Right lobe of liver (tissue), 6 donors: ENCODE measurements around the gene GBP1. TPM values are rescaled to one million over a fixed set of nuclear protein-coding genes. Genes with fewer than 3 reads are reported as not detected.

Source experiments
- ATAC-seq, 4 donors: fragments of 200-7000 bp; cut with Tn5 transposase; one replicate each; pipeline ENCODE4 v1.9.1; 2020; ENCODE audit warnings: mild to moderate bottlenecking in 4 of 4, moderate library complexity in 4 of 4
- DNase-seq, 3 donors: peaks; one replicate each; pipeline ENCODE4 v3.0.0-alpha.2; 2020
- H3K27ac ChIP-seq, 3 donors: fragments of 200-600 bp; one replicate each; pipeline ENCODE4 v1.8.0; 2022
- H3K27me3 ChIP-seq, 2 donors: fragments of 200-600 bp; one replicate each; pipeline ENCODE4 v1.8.0; 2022
- H3K36me3 ChIP-seq, 4 donors: fragments of 200-600 bp; sonication (generic) in 1 of 4; one replicate each; pipeline versions ENCODE4 v1.5.1 to v1.8.0; 2017 to 2022; ENCODE audit warnings: control low read depth in 1 of 4
- H3K4me1 ChIP-seq, 4 donors: fragments of 200-600 bp; sonication (generic) in 1 of 4; one replicate each; pipeline versions ENCODE4 v1.5.1 to v1.8.0; 2017 to 2022; ENCODE audit warnings: control low read depth in 1 of 4
- H3K4me3 ChIP-seq, 3 donors: fragments of 200-600 bp; one replicate each; pipeline ENCODE4 v1.8.0; 2022
- H3K9me3 ChIP-seq, 4 donors: fragments of 200-600 bp; sonication (generic) in 1 of 4; one replicate each; pipeline versions ENCODE4 v1.5.1 to v1.8.0; 2017 to 2022; ENCODE audit warnings: control low read depth in 1 of 4
- POLR2A ChIP-seq: fragments of 450-650 bp; IDR thresholded peaks from one replicate; pipeline ENCODE4 v1.6.1; 2017; ENCODE audit warnings: antibody characterized with exemption, mild to moderate bottlenecking
- WGBS: methylation state at CpG from one replicate; pipeline ENCODE4 v1.1.6; 2018; ENCODE audit warnings: low coverage, low lambda C conversion rate; ENCODE audit not compliant: insufficient coverage; ENCODE audit errors: missing lambda C conversion rate; 5-methylcytosine and 5-hydroxymethylcytosine counted together
- intact Hi-C, 2 donors: fragments of 100-400 bp; cut with DNase I; formaldehyde crosslinking; loops; one replicate each; pipeline versions ENCODE4 v1.11.2 to v1.14.1; 2022
- long read RNA-seq: library from polyadenylated mRNA; unstranded; transcript quantifications from one replicate; pipeline ENCODE4 v2.0.0, GENCODE V29; 2019
- total RNA-seq, 6 experiments: library from RNA; depleted of rRNA in 2 of 6; stranded (reverse); fragments of >200 nt in 2 of 6; fragmentation: NEBNext Ultra II Directional in 3 of 6; extraction: Animal tissue kit (Norgen Biotek cat#: 25700) in 3 of 6; gene quantifications; one replicate each; pipeline versions ENCODE4 v1.1.0 to v1.2.4, GENCODE V29; 2016 to 2023
- TF ChIP-seq, protein P1 (sequence below), 4 donors: fragments of 200-600 bp in 3 of 4; fragments of 450-650 bp in 1 of 4; IDR thresholded peaks; one replicate each; pipeline versions ENCODE4 v1.5.1 to v1.8.0; 2016 to 2022; ENCODE audit warnings: antibody characterized with exemption in 4 of 4, mild to moderate bottlenecking in 2 of 4
- donor health status: DM: no; HTN: yes; CAD: no.
- donor health status: DM: no; HTN: no; CAD: no.
- donor health status: DM: no; HTN: no; CAD: no.
- donor health status: DM: no; HTN: yes; CAD: no.
- donor health status: DM: no; HTN: yes; CAD: no.

The GBP1 gene
- 100 to 1,000 TPM in 1 of 6 experiments, 10 to 100 TPM in 4, 1 to 10 TPM in 1; 9.7 to 153 (median 43.7) TPM for total RNA-seq
- long read RNA-seq, transcript GBP1-201 (11 exons, 3,035 nt): major isoform, 6 of 20 reads
- long read RNA-seq, partial matches to known transcripts: 11 of 20 reads
- long read RNA-seq, other reads (novel, unspliced or antisense): 3 of 20 reads

DNA sequence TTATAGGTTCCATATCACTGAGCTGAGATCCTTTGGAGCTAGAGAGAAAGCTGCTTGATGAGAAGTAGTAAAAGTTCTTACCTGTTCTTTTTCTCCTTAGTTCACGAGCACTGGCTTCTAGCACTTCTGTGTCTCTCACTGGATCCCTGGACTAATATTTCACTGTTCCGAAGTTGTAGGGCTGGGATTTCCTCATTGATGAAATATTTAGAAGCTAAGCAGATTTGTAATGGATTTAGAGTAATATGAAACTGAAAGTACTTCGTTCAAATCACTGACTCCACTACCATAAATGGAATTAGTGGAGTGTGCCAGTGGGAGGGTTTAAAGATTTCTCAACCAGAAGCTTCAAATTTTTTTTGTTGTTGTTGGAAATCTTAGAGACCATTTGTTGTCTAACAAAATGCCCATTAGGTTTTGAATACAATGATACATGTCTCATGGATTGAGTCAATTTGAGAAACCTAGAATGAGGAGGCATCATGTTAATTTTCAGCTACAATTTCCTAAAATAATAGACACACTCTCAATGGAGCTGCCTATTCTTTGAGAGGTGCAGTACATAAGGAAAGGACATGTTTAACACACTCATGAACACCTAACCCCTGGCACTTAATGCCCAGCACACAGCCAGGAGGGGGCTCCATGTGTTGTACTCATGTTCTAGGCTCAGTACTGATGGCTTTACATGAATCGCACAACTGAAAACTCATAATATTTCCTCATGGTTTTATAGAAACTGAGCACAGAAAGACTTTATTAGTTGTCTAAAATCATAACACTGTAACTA is at the start of gene GBP1:
Gene GBP1, minus strand, starts transcription at position 130 of the 790 bp plus-strand sequence. CDS start 1,974 bp downstream, outside the sequence.
- Histone ChIP-seq H3K27me3 (no peaks in the 10 kb centered on the region), H3K4me1 (peaks cover 0 to 28% (median 6%) of the 10 kb centered on the region in 4 donors), H3K36me3 (peaks cover 0 to 16% (median under 1%) of the 10 kb centered on the region in 4 donors), H3K4me3 (peak within 1 kb of the TSS; percentile 55 to 64 (median 63)), H3K27ac (peak within 1 kb of the TSS; percentile 91 to 99 (median 95)), H3K9me3 (no peaks in the 10 kb centered on the region)
- DNase-seq (no peak), ATAC-seq (peak; percentile 77 to 89 (median 88))
- TF ChIP-seq, protein P1, sequence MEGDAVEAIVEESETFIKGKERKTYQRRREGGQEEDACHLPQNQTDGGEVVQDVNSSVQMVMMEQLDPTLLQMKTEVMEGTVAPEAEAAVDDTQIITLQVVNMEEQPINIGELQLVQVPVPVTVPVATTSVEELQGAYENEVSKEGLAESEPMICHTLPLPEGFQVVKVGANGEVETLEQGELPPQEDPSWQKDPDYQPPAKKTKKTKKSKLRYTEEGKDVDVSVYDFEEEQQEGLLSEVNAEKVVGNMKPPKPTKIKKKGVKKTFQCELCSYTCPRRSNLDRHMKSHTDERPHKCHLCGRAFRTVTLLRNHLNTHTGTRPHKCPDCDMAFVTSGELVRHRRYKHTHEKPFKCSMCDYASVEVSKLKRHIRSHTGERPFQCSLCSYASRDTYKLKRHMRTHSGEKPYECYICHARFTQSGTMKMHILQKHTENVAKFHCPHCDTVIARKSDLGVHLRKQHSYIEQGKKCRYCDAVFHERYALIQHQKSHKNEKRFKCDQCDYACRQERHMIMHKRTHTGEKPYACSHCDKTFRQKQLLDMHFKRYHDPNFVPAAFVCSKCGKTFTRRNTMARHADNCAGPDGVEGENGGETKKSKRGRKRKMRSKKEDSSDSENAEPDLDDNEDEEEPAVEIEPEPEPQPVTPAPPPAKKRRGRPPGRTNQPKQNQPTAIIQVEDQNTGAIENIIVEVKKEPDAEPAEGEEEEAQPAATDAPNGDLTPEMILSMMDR (IDR thresholded peaks at IDR 0.05): no peak
- peak; percentile 94 for TF ChIP-seq POLR2A
- 13% methylated on average over 4 of the region's 4 CpGs for WGBS
- intact Hi-C loops: no loop called here

- no peak for DNase-seq
- Histone ChIP-seq H3K9me3 (no peaks in the 10 kb centered on the region), H3K4me3 (no peak overlapping the region), H3K27me3 (no peaks in the 10 kb centered on the region), H3K27ac (no peak overlapping the region), H3K4me1 (no peaks in the 10 kb centered on the region), H3K36me3 (peaks cover 0 to 95% (median 39%) of the 10 kb centered on the region in 4 donors)
- TF ChIP-seq, protein P1 (IDR thresholded peaks at IDR 0.05): no peak
- no peak for TF ChIP-seq POLR2A
- intact Hi-C loops: no loop called here
- WGBS: 88% methylated on average over 2 of the region's 2 CpGs
- no peak for ATAC-seq
Measured at GRCh38 chr1:89114662-89115061, 49.7 kb upstream of the GBP1 start.

- H3K27me3 ChIP-seq: no peaks in the 10 kb centered on the region
Measured at GRCh38 chr1:89112871-89113613, 48.0 kb upstream of the GBP1 start.

GRCh38 chr1:89104687-89105086 is 39.7 kb upstream of the GBP1 start:
- Histone ChIP-seq H3K27ac (no peak overlapping the region), H3K9me3 (no peaks in the 10 kb centered on the region), H3K27me3 (no peaks in the 10 kb centered on the region), H3K36me3 (peaks cover 8 to 50% (median 26%) of the 10 kb centered on the region in 4 donors), H3K4me3 (no peak overlapping the region), H3K4me1 (no peaks in the 10 kb centered on the region)
- DNase-seq: no peak
- 96% methylated on average over 6 of the region's 17 CpGs for WGBS
- intact Hi-C loops: no loop called here
- TF ChIP-seq, protein P1 (IDR thresholded peaks at IDR 0.05): no peak
- no peak for TF ChIP-seq POLR2A
- ATAC-seq: no peak

More at GRCh38 chr1:89112871-89113613, 48.0 kb upstream of the GBP1 start:
- H3K4me3 ChIP-seq: no peak overlapping the region
- 58% methylated on average over 5 of the region's 5 CpGs for WGBS
- no peak overlapping the region for H3K27ac ChIP-seq
- no peaks in the 10 kb centered on the region for H3K9me3 ChIP-seq
- no peaks in the 10 kb centered on the region for H3K4me1 ChIP-seq
- DNase-seq (no peak), ATAC-seq (peak in 2 of 4 donors; percentile 22 to 28)
- no peak for TF ChIP-seq POLR2A
- TF ChIP-seq, protein P1 (IDR thresholded peaks at IDR 0.05): no peak
- H3K36me3 ChIP-seq: peaks cover 0 to 95% (median 39%) of the 10 kb centered on the region in 4 donors
- intact Hi-C loops: no loop called here
